BLaER1 treated with 17β-estradiol and CSF1 and Interleukin-3, amounts not matched to agents 10 nM and 100 nM (cell line): ENCODE measurements around the gene ACADS.

ENCODE experiments used
- H3K27ac ChIP-seq, 11 experiments: shearing (Covaris generic); formaldehyde crosslinking; 2 replicates each; pipeline ENCODE4 v1.8.1; 2022
- H3K27me3 ChIP-seq, 11 experiments: shearing (Covaris generic); formaldehyde crosslinking; 2 replicates each; pipeline ENCODE4 v1.8.1; 2022
- H3K36me3 ChIP-seq, 11 experiments: shearing (Covaris generic); formaldehyde crosslinking; 2 replicates each; pipeline ENCODE4 v1.8.1; 2022
- H3K4me1 ChIP-seq, 10 experiments: shearing (Covaris generic); formaldehyde crosslinking; 2 replicates each; pipeline ENCODE4 v1.8.1; 2022
- H3K4me2 ChIP-seq, 11 experiments: shearing (Covaris generic); formaldehyde crosslinking; 2 replicates each; pipeline ENCODE4 v1.8.1; 2022
- H3K4me3 ChIP-seq, 10 experiments: shearing (Covaris generic); formaldehyde crosslinking; 2 replicates each; pipeline ENCODE4 v1.8.1; 2022
- H3K9ac ChIP-seq, 11 experiments: shearing (Covaris generic); formaldehyde crosslinking; 2 replicates each; pipeline ENCODE4 v1.8.1; 2022
- H3K9me3 ChIP-seq, 11 experiments: shearing (Covaris generic); formaldehyde crosslinking; replicated peaks in 1 of 11; 2 replicates each; pipeline ENCODE4 v1.8.1; 2022
- H4K20me1 ChIP-seq, 11 experiments: shearing (Covaris generic); formaldehyde crosslinking; 2 replicates each; pipeline ENCODE4 v1.8.1; 2022
- Cebpa-rat ChIP-seq, 11 experiments: shearing (Covaris generic); IDR thresholded peaks; 2 replicates each; pipeline ENCODE4 v1.8.1; 2022

Gene ACADS

DNA sequence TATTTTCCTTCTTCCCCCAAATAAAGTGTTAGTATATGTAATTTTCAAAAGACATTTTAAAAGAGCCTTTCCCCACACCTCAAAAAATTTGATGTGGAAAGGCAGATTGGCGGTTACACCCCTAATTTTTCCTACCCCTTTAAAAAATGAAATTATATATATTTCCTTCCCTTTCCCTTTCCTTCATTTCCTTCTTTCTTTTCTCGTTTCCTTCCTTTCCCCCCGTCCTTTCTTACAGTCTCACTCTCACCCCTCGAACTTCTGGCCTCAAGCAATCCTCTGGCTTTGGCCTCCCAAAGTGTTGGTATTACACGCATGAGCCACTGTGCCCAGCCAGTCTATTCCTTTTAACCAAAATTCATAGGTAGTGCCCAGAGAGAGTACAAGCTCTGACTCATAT is 19.6 kb upstream of the ACADS start:
- H3K36me3 ChIP-seq, result peaks cover 32 to 51% (median 44%) of the 10 kb centered on the region in 11 experiments
- H3K4me1 ChIP-seq, result peaks cover 9 to 51% (median 45%) of the 10 kb centered on the region in 10 experiments; a peak in 19 of 20 replicates
- no peak overlapping the region for H3K4me3 ChIP-seq
- no peaks in the 10 kb centered on the region for H3K27me3 ChIP-seq
- TF ChIP-seq Cebpa-rat (IDR thresholded peaks at IDR 0.05), result no peak
- peak overlapping the region in 6 of 11 experiments; percentile 8 to 36 (median 14); a peak in 6 of 22 replicates for H3K27ac ChIP-seq
- peaks cover 0 to 26% (median under 1%) of the 10 kb centered on the region in 11 experiments; a peak in 8 of 22 replicates for H4K20me1 ChIP-seq
- H3K9me3 ChIP-seq, result no peaks in the 10 kb centered on the region
- peak overlapping the region in 4 of 11 experiments; percentile 26 to 37 (median 31); a peak in 4 of 22 replicates for H3K9ac ChIP-seq
- peak overlapping the region in 4 of 11 experiments; percentile 14 to 44 (median 21); a peak in 9 of 22 replicates for H3K4me2 ChIP-seq

DNA sequence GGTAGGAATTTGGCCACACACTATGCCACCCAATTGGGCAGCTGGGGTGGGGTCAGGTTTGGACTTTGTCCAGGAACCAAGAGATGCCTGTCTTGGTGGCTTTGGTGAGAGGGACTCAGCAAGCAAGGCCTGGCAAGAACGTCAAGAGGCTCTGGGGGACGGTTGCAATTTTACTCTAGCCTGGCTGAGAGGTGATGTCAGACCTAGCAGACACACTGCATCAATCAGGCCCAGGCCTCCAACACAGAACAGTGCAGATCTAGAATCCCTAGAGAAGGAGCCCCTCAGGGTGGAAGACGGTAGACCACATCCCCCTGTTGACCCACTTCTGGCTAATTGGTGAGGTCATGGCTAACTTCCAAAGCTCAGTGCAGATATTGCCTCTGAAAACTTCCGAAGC is 17.0 kb upstream of the ACADS start:
- Histone ChIP-seq H3K9me3 (no peaks in the 10 kb centered on the region), H3K4me1 (peaks cover 23 to 76% (median 68%) of the 10 kb centered on the region in 10 experiments), H3K4me2 (peak overlapping the region in 8 of 11 experiments; percentile 67 to 93 (median 88); a peak in 16 of 22 replicates), H4K20me1 (peaks cover 0 to 18% (median 9%) of the 10 kb centered on the region in 11 experiments; a peak in 12 of 22 replicates), H3K27me3 (no peaks in the 10 kb centered on the region), H3K27ac (peak overlapping the region in 6 of 11 experiments; percentile 58 to 95 (median 66); a peak in 12 of 22 replicates), H3K4me3 (peak overlapping the region in 1 of 10 experiments; percentile 16; a peak in 1 of 20 replicates), H3K9ac (peak overlapping the region in 6 of 11 experiments; percentile 4 to 96 (median 52); a peak in 10 of 22 replicates), H3K36me3 (peaks cover 14 to 33% (median 24%) of the 10 kb centered on the region in 11 experiments)
- peak in 3 of 11 experiments; percentile 10 to 69 (median 18); a peak in 1 of 22 replicates for TF ChIP-seq Cebpa-rat (IDR thresholded peaks at IDR 0.05)

DNA sequence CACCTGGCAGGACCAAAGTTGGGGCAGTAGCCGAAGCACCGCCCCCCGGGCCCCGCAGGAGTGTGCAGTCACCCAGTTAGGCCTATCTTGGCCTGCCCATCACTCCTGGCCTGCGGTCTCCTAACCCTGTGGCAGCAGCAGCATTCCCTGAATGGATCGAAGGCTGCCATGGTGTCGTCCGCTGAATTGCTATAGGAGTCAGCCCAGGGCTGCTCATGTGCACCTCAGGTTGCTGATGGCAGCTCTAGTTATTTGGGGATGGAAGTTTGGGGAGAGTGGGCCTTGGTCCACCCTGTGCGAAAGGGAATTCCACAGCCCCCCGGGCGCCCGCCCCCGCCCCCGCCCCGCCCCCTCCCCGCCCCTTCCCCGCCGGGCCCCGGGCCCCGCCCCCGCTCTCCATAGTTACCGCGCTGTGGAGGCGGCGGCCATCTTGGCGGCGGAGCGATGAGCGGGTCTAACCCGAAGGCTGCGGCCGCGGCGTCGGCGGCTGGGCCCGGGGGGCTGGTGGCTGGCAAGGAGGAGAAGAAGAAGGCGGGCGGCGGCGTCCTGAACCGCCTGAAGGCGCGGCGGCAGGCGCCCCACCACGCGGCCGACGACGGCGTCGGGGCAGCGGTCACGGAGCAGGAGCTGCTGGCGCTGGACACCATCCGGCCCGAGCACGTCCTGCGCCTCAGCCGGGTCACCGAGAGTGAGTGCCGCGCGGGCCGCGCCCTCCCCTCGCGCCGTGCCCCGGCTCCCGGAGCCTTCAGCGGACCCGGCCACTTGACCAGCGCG is 15.4 kb upstream of the ACADS start, which contains the start of gene UNC119B:
UNC119B (plus strand) TSS at position 428 of the 774 bp plus-strand sequence; CDS start at position 445, 17 bp downstream.
- no peaks in the 10 kb centered on the region for H3K27me3 ChIP-seq
- peak within 1 kb of the TSS; percentile 38 to 95 (median 89) for H3K27ac ChIP-seq
- TF ChIP-seq Cebpa-rat (IDR thresholded peaks at IDR 0.05), result no peak
- H3K9me3 ChIP-seq, result no peaks in the 10 kb centered on the region
- peak within 1 kb of the TSS; percentile 89 to 99 (median 95) for H3K4me2 ChIP-seq
- H3K4me1 ChIP-seq, result peaks cover 24 to 72% (median 66%) of the 10 kb centered on the region in 10 experiments
- H3K4me3 ChIP-seq, result peak within 1 kb of the TSS; percentile 95 to 100 (median 99)
- peak within 1 kb of the TSS; percentile 85 to 98 (median 95) for H3K9ac ChIP-seq
- H4K20me1 ChIP-seq, result peaks cover 6 to 28% (median 17%) of the 10 kb centered on the region in 11 experiments; a peak in 18 of 22 replicates
- H3K36me3 ChIP-seq, result peaks cover 23 to 33% (median 26%) of the 10 kb centered on the region in 11 experiments

DNA sequence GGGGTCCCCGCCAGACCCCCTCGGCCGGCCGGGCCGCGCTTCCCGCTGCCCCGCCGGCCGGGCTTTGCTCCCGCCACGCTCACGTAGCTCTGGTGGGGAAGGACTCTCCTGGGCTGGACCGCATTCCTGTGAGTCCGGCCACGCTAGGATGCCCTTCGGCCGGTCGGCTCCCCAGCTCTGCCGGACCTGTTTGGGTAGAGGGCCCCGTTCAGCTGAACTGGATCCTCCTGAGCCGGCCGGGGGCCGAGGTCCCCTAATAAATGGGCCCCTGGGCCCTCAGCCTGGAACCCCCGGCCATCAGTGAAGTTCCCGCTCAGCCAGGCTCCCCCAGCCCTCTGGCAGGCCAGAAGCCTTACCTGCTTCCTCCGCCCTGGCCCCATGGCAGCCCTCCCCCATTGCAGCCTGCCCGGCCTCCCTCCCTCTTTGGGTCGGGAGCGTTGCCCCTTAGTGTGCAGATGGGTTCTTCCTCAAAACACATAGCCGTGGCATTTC is 14.8 kb upstream of the ACADS start:
- Histone ChIP-seq H3K27ac (peak overlapping the region; percentile 38 to 95 (median 89)), H3K9ac (peak overlapping the region; percentile 85 to 98 (median 95)), H3K9me3 (no peaks in the 10 kb centered on the region), H3K4me1 (peaks cover 24 to 65% (median 60%) of the 10 kb centered on the region in 10 experiments), H3K36me3 (peaks cover 24 to 33% (median 26%) of the 10 kb centered on the region in 11 experiments), H3K27me3 (no peaks in the 10 kb centered on the region), H4K20me1 (peaks cover 6 to 32% (median 17%) of the 10 kb centered on the region in 11 experiments; a peak in 17 of 22 replicates), H3K4me2 (peak overlapping the region; percentile 89 to 99 (median 95)), H3K4me3 (peak overlapping the region; percentile 95 to 100 (median 99))
- no peak for TF ChIP-seq Cebpa-rat (IDR thresholded peaks at IDR 0.05)

DNA sequence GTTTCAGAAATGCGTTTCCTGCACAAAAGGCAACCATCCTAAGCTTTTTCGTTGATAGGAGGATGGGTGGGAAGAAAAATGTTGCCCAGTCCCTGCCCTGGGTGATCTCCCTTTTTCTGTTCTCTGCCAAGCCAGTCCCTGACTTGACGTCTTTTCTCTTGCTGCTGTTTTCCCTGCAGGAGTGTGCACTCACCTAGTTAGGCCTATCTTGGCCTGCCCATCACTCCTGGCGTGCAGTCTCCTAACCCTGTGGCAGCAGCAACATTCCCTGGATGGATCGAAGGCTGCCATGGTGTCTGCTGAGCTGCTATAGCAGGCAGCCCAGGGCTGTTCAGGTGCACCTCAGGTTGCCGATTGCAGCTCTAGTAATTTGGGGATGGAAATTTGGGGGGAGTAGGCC is 14.2 kb upstream of the ACADS start:
- Histone ChIP-seq H3K4me1 (peaks cover 24 to 61% (median 57%) of the 10 kb centered on the region in 10 experiments), H3K36me3 (peaks cover 29 to 37% (median 32%) of the 10 kb centered on the region in 11 experiments), H3K27me3 (no peaks in the 10 kb centered on the region), H4K20me1 (peaks cover 6 to 34% (median 18%) of the 10 kb centered on the region in 11 experiments; a peak in 17 of 22 replicates), H3K4me3 (peak overlapping the region; percentile 95 to 100 (median 99)), H3K9ac (peak overlapping the region; percentile 85 to 98 (median 95); a peak in 21 of 22 replicates), H3K27ac (peak overlapping the region in 9 of 11 experiments; percentile 12 to 95 (median 92); a peak in 15 of 22 replicates), H3K9me3 (no peaks in the 10 kb centered on the region), H3K4me2 (peak overlapping the region; percentile 89 to 99 (median 95))
- no peak for TF ChIP-seq Cebpa-rat (IDR thresholded peaks at IDR 0.05)

DNA sequence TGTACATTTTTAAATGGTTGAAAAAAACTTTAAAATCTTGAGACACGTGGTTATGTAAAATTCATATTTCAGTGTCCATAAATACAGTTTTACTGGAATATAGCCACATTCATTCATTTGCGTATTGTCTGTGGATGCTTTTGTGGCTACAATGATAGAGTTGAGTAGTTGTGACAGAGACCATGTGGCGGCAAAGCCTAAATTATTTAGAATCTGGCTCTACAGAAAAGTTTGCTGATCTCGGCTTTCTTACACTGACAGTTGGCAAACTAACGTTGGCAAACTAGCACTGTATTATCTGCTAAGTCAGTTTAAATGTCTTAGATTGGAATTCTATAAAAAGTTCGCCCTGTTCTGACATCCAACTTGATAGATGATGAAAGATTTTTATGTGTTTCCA is 13.0 kb upstream of the ACADS start:
- no peaks in the 10 kb centered on the region for H3K27me3 ChIP-seq
- peak overlapping the region in 9 of 11 experiments; percentile 89 to 99 (median 95); a peak in 12 of 22 replicates for H3K4me2 ChIP-seq
- no peak overlapping the region for H3K4me3 ChIP-seq
- no peaks in the 10 kb centered on the region for H3K9me3 ChIP-seq
- no peak overlapping the region; a peak in 1 of 22 replicates for H3K9ac ChIP-seq
- peaks cover 41 to 49% (median 44%) of the 10 kb centered on the region in 11 experiments for H3K36me3 ChIP-seq
- no peak overlapping the region for H3K27ac ChIP-seq
- no peak for TF ChIP-seq Cebpa-rat (IDR thresholded peaks at IDR 0.05)
- peaks cover 6 to 36% (median 18%) of the 10 kb centered on the region in 11 experiments; a peak in 17 of 22 replicates for H4K20me1 ChIP-seq
- H3K4me1 ChIP-seq, result peaks cover 24 to 54% (median 51%) of the 10 kb centered on the region in 10 experiments

DNA sequence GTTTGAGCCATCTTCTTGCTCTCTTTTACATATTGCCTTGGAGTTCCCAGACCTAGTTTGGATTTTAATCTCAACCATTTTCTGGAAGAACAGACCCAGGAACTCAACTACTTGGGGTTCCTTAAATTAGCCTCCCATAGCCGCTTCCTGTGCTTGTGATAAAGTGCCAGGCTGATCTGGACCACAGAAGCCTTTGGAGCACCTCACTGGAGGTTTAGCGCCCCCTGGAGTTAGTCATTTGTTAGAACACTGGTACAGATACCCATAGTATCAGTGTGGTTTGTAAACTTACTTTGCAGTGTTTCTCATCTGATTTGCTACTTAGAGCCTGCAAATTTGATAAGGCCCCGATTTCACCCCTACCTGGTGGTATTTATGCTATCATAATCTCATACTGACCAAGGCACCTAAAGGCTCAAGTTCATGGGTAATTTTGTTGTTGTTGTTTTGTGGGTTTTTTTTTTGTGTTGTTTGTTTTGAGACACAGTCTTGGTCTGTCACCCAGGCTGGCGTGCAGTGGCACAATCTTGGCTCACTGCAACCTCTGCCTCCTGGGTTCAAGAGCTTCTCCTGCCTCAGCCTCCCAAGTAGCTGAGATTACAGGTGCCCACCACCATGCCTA is 11.7 kb upstream of the ACADS start:
- Histone ChIP-seq H3K4me3 (no peak overlapping the region), H3K9ac (no peak overlapping the region; a peak in 2 of 22 replicates), H3K4me2 (peak overlapping the region; percentile 11 to 98 (median 44); a peak in 16 of 22 replicates), H3K27ac (no peak overlapping the region), H3K27me3 (no peaks in the 10 kb centered on the region), H3K36me3 (peaks cover 55 to 62% (median 57%) of the 10 kb centered on the region in 11 experiments), H4K20me1 (peaks cover 6 to 44% (median 20%) of the 10 kb centered on the region in 11 experiments; a peak in 17 of 22 replicates), H3K4me1 (peaks cover 24 to 48% (median 40%) of the 10 kb centered on the region in 10 experiments), H3K9me3 (no peaks in the 10 kb centered on the region)
- TF ChIP-seq Cebpa-rat (IDR thresholded peaks at IDR 0.05), result no peak

DNA sequence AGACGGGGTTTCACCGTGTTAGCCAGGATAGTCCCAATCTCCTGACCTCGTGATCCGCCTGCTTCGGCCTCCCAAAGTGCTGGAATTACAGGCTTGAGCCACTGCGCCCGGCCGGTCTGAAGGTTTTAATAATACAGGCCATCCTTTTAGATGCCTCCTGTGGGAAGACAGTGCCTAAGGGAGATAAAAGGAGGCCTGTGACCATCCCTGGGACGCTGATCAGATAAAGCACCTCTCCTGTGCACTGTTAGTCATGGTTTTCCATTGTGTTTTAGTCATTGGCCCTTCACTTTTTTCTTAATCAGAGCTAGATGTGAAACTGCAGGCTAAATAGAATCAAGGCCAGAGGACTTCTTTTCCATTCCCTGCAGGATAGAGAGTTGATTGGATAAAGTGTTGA is 7.6 kb upstream of the ACADS start:
- no peak overlapping the region for H3K27ac ChIP-seq
- no peak for TF ChIP-seq Cebpa-rat (IDR thresholded peaks at IDR 0.05)
- H3K36me3 ChIP-seq, result peaks cover 95 to 100% (median 98%) of the 10 kb centered on the region in 11 experiments
- H3K4me1 ChIP-seq, result peaks cover 21 to 50% (median 43%) of the 10 kb centered on the region in 10 experiments
- H4K20me1 ChIP-seq, result peaks cover 6 to 61% (median 44%) of the 10 kb centered on the region in 11 experiments; a peak in 18 of 22 replicates
- H3K4me2 ChIP-seq, result no peak overlapping the region
- H3K9ac ChIP-seq, result no peak overlapping the region
- no peak overlapping the region for H3K4me3 ChIP-seq
- no peaks in the 10 kb centered on the region for H3K27me3 ChIP-seq
- no peaks in the 10 kb centered on the region for H3K9me3 ChIP-seq
